ENCODE measurements around the gene PHF1.

Gene PHF1

GRCh38 chr6:33446356-33446755, 35.5 kb downstream of the PHF1 start:
- H3K27ac ChIP-seq, result no peak overlapping the region
- H3K9ac ChIP-seq, result no peak overlapping the region
- TF ChIP-seq CTCF (conservative IDR thresholded peaks at IDR 0.05; ENCODE audit: low read depth, low read length), result no peak
- H3K79me2 ChIP-seq (ENCODE audit: insufficient read depth, low read depth), result no peaks in the 10 kb centered on the region
- no peak overlapping the region for H3K4me3 ChIP-seq (IDR thresholded peaks at IDR 0.05; ENCODE audit: insufficient read depth, low read depth, low read length)
- no peak overlapping the region for H3K4me2 ChIP-seq
- H4K20me1 ChIP-seq (ENCODE audit: insufficient read depth), result no peaks in the 10 kb centered on the region
- H3K27me3 ChIP-seq (ENCODE audit: insufficient read depth, low read depth), result no peaks in the 10 kb centered on the region
- no peaks in the 10 kb centered on the region for H3K4me1 ChIP-seq (ENCODE audit: low read depth, poor library complexity, severe bottlenecking)
- no peaks in the 10 kb centered on the region for H3K36me3 ChIP-seq (ENCODE audit: insufficient read depth)
- H2AFZ ChIP-seq (ENCODE audit: low read depth), result no peak overlapping the region

GRCh38 chr6:33450434-33450833, 39.6 kb downstream of the PHF1 start:
- H3K27me3 ChIP-seq (ENCODE audit: insufficient read depth, low read depth), result no peaks in the 10 kb centered on the region
- H3K36me3 ChIP-seq (ENCODE audit: insufficient read depth), result no peaks in the 10 kb centered on the region
- no peak for TF ChIP-seq CTCF (conservative IDR thresholded peaks at IDR 0.05; ENCODE audit: low read depth, low read length)
- H3K27ac ChIP-seq, result no peak overlapping the region
- H3K4me1 ChIP-seq (ENCODE audit: low read depth, poor library complexity, severe bottlenecking), result no peaks in the 10 kb centered on the region
- no peak overlapping the region for H3K4me2 ChIP-seq
- no peak overlapping the region for H3K9ac ChIP-seq
- H2AFZ ChIP-seq (ENCODE audit: low read depth), result no peak overlapping the region
- no peaks in the 10 kb centered on the region for H4K20me1 ChIP-seq (ENCODE audit: insufficient read depth)
- peaks cover 8% of the 10 kb centered on the region; the same call in 1 of the 2 replicates for H3K79me2 ChIP-seq (ENCODE audit: insufficient read depth, low read depth)
- H3K4me3 ChIP-seq (IDR thresholded peaks at IDR 0.05; ENCODE audit: insufficient read depth, low read depth, low read length), result no peak overlapping the region

GRCh38 chr6:33451606-33452005, 40.8 kb downstream of the PHF1 start:
- Histone ChIP-seq H4K20me1 (ENCODE audit: insufficient read depth) (no peaks in the 10 kb centered on the region), H3K27me3 (ENCODE audit: insufficient read depth, low read depth) (no peaks in the 10 kb centered on the region), H3K4me2 (no peak overlapping the region), H3K79me2 (ENCODE audit: insufficient read depth, low read depth) (peaks cover 9% of the 10 kb centered on the region; the same call in 1 of the 2 replicates), H3K4me1 (ENCODE audit: low read depth, poor library complexity, severe bottlenecking) (no peaks in the 10 kb centered on the region), H3K27ac (no peak overlapping the region), H2AFZ (ENCODE audit: low read depth) (no peak overlapping the region), H3K36me3 (ENCODE audit: insufficient read depth) (no peaks in the 10 kb centered on the region), H3K9ac (no peak overlapping the region), H3K4me3 (IDR thresholded peaks at IDR 0.05; ENCODE audit: insufficient read depth, low read depth, low read length) (no peak overlapping the region)
- no peak for TF ChIP-seq CTCF (conservative IDR thresholded peaks at IDR 0.05; ENCODE audit: low read depth, low read length)

- Histone ChIP-seq H3K27me3 (ENCODE audit: insufficient read depth, low read depth) (no peaks in the 10 kb centered on the region), H4K20me1 (ENCODE audit: insufficient read depth) (no peaks in the 10 kb centered on the region), H3K9ac (no peak overlapping the region), H3K4me2 (no peak overlapping the region), H3K36me3 (ENCODE audit: insufficient read depth) (no peaks in the 10 kb centered on the region), H2AFZ (ENCODE audit: low read depth) (no peak overlapping the region), H3K4me1 (ENCODE audit: low read depth, poor library complexity, severe bottlenecking) (no peaks in the 10 kb centered on the region), H3K4me3 (IDR thresholded peaks at IDR 0.05; ENCODE audit: insufficient read depth, low read depth, low read length) (no peak overlapping the region), H3K27ac (no peak overlapping the region), H3K79me2 (ENCODE audit: insufficient read depth, low read depth) (peaks cover 9% of the 10 kb centered on the region; the same call in 1 of the 2 replicates)
- TF ChIP-seq CTCF (conservative IDR thresholded peaks at IDR 0.05; ENCODE audit: low read depth, low read length), result no peak
These were observed 41.7 kb downstream of the PHF1 start for GRCh38 chr6:33452496-33452895.

All from KMS-11 (cell line).